Mononuclear cell (primary cell): Measurements from ENCODE around the gene CLIP4. TPM values are rescaled to one million over a fixed set of nuclear protein-coding genes. Genes with fewer than 3 reads are reported as not detected.
A peak's percentile ranks its signal among the peaks of the same experiment; 100 is the strongest.

Experiments used
- H3K27me3 ChIP-seq: 2 replicates; pipeline ENCODE4 v1.6.0; 2011; ENCODE audit warnings: low read length, control low read depth; ENCODE audit not compliant: insufficient read depth
- H3K4me1 ChIP-seq: 2 replicates; pipeline ENCODE4 v1.5.1; 2011; ENCODE audit warnings: mild to moderate bottlenecking, low read length, control low read depth; ENCODE audit not compliant: insufficient read depth
- H3K4me3 ChIP-seq: 2 replicates; pipeline ENCODE4 v1.5.1; 2011; ENCODE audit warnings: mild to moderate bottlenecking, low read length, moderate library complexity
- H3K9me3 ChIP-seq: 2 replicates; pipeline ENCODE4 v1.5.1; 2011; ENCODE audit warnings: low read depth, mild to moderate bottlenecking, control low read depth, low read length
- total RNA-seq: library from RNA; depleted of rRNA; stranded (reverse); fragments of >200 nt; gene quantifications from one replicate; pipeline ENCODE4 v1.2.3, GENCODE V29; 2012

The CLIP4 gene
- total RNA-seq, 1 donor: 71.7 TPM

GRCh38 chr2:29112379-29112778 is 2.8 kb upstream of the CLIP4 start:
- Histone ChIP-seq H3K9me3 (no peaks in the 10 kb centered on the region), H3K4me3 (no peak overlapping the region)

GRCh38 chr2:29113027-29113686 is 2.1 kb upstream of the CLIP4 start:
- Histone ChIP-seq H3K27me3 (no peaks in the 10 kb centered on the region), H3K4me1 (peaks cover 29% of the 10 kb centered on the region), H3K9me3 (no peaks in the 10 kb centered on the region), H3K4me3 (no peak overlapping the region)

More at GRCh38 chr2:29112379-29112778, 2.8 kb upstream of the CLIP4 start:
- Histone ChIP-seq H3K27me3 (no peaks in the 10 kb centered on the region), H3K4me1 (peaks cover 28% of the 10 kb centered on the region)

- Histone ChIP-seq H3K9me3 (no peaks in the 10 kb centered on the region), H3K4me1 (peaks cover 29% of the 10 kb centered on the region), H3K27me3 (no peaks in the 10 kb centered on the region), H3K4me3 (no peak overlapping the region)
These were observed 1.3 kb upstream of the CLIP4 start for GRCh38 chr2:29113891-29114321.

- Histone ChIP-seq H3K27me3 (no peaks in the 10 kb centered on the region), H3K4me1 (peaks cover 34% of the 10 kb centered on the region), H3K4me3 (peak overlapping the region; percentile 54), H3K9me3 (no peaks in the 10 kb centered on the region)
These were observed 649 bp upstream of the CLIP4 start for GRCh38 chr2:29114586-29114945.

GRCh38 chr2:29115797-29116781 is 874 bp downstream of the CLIP4 start:
- peak overlapping the region; percentile 54 for H3K4me3 ChIP-seq
- H3K4me1 ChIP-seq: peaks cover 34% of the 10 kb centered on the region
- no peaks in the 10 kb centered on the region for H3K27me3 ChIP-seq
- H3K9me3 ChIP-seq: no peaks in the 10 kb centered on the region

GRCh38 chr2:29117636-29118303 is 2.6 kb downstream of the CLIP4 start:
- no peaks in the 10 kb centered on the region for H3K27me3 ChIP-seq
- peaks cover 34% of the 10 kb centered on the region for H3K4me1 ChIP-seq
- no peaks in the 10 kb centered on the region for H3K9me3 ChIP-seq
- H3K4me3 ChIP-seq: no peak overlapping the region

- H3K4me1 ChIP-seq: peaks cover 24% of the 10 kb centered on the region
- H3K9me3 ChIP-seq: peaks cover 12% of the 10 kb centered on the region
- no peak overlapping the region for H3K4me3 ChIP-seq
- H3K27me3 ChIP-seq: no peaks in the 10 kb centered on the region
These were observed 4.0 kb downstream of the CLIP4 start for GRCh38 chr2:29119211-29119610.

- no peak overlapping the region for H3K4me3 ChIP-seq
- peaks cover 16% of the 10 kb centered on the region for H3K9me3 ChIP-seq
- H3K4me1 ChIP-seq: peaks cover 15% of the 10 kb centered on the region
- no peaks in the 10 kb centered on the region for H3K27me3 ChIP-seq
These were observed 5.6 kb downstream of the CLIP4 start for GRCh38 chr2:29120846-29121245.

- Histone ChIP-seq H3K9me3 (peaks cover 16% of the 10 kb centered on the region), H3K4me3 (no peak overlapping the region), H3K4me1 (peaks cover 5% of the 10 kb centered on the region), H3K27me3 (no peaks in the 10 kb centered on the region)
These were observed 8.6 kb downstream of the CLIP4 start for GRCh38 chr2:29123617-29124349.

GRCh38 chr2:29124504-29124903 is 9.3 kb downstream of the CLIP4 start:
- Histone ChIP-seq H3K4me1 (peaks cover 1% of the 10 kb centered on the region), H3K4me3 (no peak overlapping the region), H3K27me3 (no peaks in the 10 kb centered on the region), H3K9me3 (peaks cover 16% of the 10 kb centered on the region)

- Histone ChIP-seq H3K4me1 (peaks cover 9% of the 10 kb centered on the region), H3K27me3 (no peaks in the 10 kb centered on the region), H3K9me3 (no peaks in the 10 kb centered on the region), H3K4me3 (no peak overlapping the region)
These were observed 14.5 kb downstream of the CLIP4 start for GRCh38 chr2:29129586-29130281.

GRCh38 chr2:29130295-29130694 is 15.1 kb downstream of the CLIP4 start:
- Histone ChIP-seq H3K9me3 (no peaks in the 10 kb centered on the region), H3K27me3 (no peaks in the 10 kb centered on the region), H3K4me3 (no peak overlapping the region), H3K4me1 (peaks cover 9% of the 10 kb centered on the region)

GRCh38 chr2:29134933-29135332 is 19.7 kb downstream of the CLIP4 start:
- Histone ChIP-seq H3K4me1 (peaks cover 4% of the 10 kb centered on the region), H3K9me3 (no peaks in the 10 kb centered on the region), H3K4me3 (no peak overlapping the region), H3K27me3 (no peaks in the 10 kb centered on the region)

GRCh38 chr2:29139152-29139551 is 23.9 kb downstream of the CLIP4 start:
- Histone ChIP-seq H3K4me3 (no peak overlapping the region), H3K27me3 (no peaks in the 10 kb centered on the region), H3K9me3 (no peaks in the 10 kb centered on the region), H3K4me1 (no peaks in the 10 kb centered on the region)
